Ishikawa (cell line): ENCODE data around the gene SIM2.

ENCODE experiments used
- EP300 ChIP-seq: IDR thresholded peaks from 2 replicates; pipeline ENCODE4 v1.6.1; 2012; ENCODE audit warnings: borderline replicate concordance
- NFIC ChIP-seq: IDR thresholded peaks from 2 replicates; pipeline ENCODE4 v1.6.1; 2012
- RAD21 ChIP-seq: IDR thresholded peaks from 2 replicates; pipeline ENCODE4 v1.6.1; 2012; ENCODE audit warnings: low read depth
- TAF1 ChIP-seq: IDR thresholded peaks from 2 replicates; pipeline ENCODE4 v1.6.1; 2012; ENCODE audit warnings: low read depth, mild to moderate bottlenecking
- TCF12 ChIP-seq: IDR thresholded peaks from 2 replicates; pipeline ENCODE4 v1.6.1; 2012; ENCODE audit warnings: low read depth
- TEAD4 ChIP-seq: IDR thresholded peaks from 2 replicates; pipeline ENCODE4 v1.6.1; 2012
- YY1 ChIP-seq: IDR thresholded peaks from 2 replicates; pipeline ENCODE4 v1.6.1; 2012; ENCODE audit warnings: low read depth

DNA sequence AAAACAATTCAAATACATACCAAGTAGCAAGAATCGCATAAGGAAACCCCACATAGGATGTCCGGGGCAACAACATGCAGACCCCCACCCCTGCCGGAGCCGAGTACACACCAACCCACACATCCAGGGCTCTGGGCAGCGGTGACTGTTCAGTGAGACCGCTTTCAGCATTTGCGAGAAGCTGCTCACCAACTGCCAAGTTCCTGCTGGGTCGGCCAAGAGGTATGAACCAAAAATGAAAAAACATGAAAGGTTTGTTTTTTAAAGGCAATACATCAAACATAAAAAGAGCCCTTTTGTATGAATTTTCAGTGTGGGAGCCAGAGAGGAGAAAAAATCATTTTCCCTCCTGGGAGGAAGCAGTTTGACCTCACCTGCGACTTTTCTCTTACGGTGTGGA is 92.3 kb downstream of the SIM2 start:
- TF ChIP-seq RAD21 (no peak), TEAD4 (no peak), TAF1 (no peak), EP300 (no peak), TCF12 (no peak), NFIC (no peak), YY1 (no peak)
